GM10248 (cell line): ENCODE results near the gene FAM114A1.

Experiments
- CTCF ChIA-PET: fragments of 300-600 bp; sonication (Branson Sonifier 250); formaldehyde crosslinking; extraction: SDS; loops from one replicate; lab custom pipeline; 2021; ENCODE audit warnings: antibody characterized with exemption; lab: Yijun Ruan, JAX
- POLR2A ChIA-PET: fragments of 350-650 bp; sonication (Branson Sonifier 250); formaldehyde crosslinking; extraction: SDS; loops from one replicate; lab custom pipeline; 2020; ENCODE audit warnings: antibody characterized with exemption; lab: Yijun Ruan, JAX
- DNase-seq: peaks from one replicate; pipeline ENCODE4 v3.0.0; 2012; ENCODE audit errors: extremely low spot score
- CTCF ChIP-seq: IDR thresholded peaks from 2 replicates; pipeline ENCODE4 v1.5.1; 2012; ENCODE audit warnings: mild to moderate bottlenecking, low read depth; ENCODE audit errors: extremely low read depth, missing control alignments, control extremely low read depth

Gene FAM114A1

DNA sequence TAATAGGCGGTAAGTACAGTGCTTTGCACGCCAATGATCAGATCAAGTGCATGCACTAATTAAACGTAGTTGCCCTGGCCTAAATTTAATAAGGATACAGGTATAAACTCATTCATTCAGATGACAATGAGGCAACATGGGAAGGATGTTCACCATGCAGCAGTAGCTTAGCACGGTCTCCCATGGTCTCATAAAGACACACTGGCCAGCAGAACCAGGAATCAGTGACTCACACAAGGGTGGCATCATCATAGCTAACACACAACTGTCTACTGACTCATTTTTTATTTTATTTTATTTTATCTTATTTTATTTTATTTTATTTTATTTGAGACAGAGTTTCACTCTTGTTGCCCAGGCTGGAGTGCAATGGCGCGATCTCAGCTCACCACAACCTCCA lies 121.9 kb downstream of the FAM114A1 start:
- CTCF ChIA-PET: interaction anchor here (1.7 kb wide), 1 partner anchor 10 kb away, joined by 6 read pairs; no protein-coding TSS in a partner anchor
- DNase-seq: no peak
- TF ChIP-seq CTCF: no peak
- POLR2A ChIA-PET: no interaction called here

- CTCF ChIA-PET: interaction anchor here (1.7 kb wide), 1 partner anchor 11 kb away, joined by 6 read pairs; no protein-coding TSS in a partner anchor
- no peak for TF ChIP-seq CTCF
- no peak for DNase-seq
- POLR2A ChIA-PET: no interaction called here
These were observed 122.6 kb downstream of the FAM114A1 start for GRCh38 chr4:38990241-38990640.

DNA sequence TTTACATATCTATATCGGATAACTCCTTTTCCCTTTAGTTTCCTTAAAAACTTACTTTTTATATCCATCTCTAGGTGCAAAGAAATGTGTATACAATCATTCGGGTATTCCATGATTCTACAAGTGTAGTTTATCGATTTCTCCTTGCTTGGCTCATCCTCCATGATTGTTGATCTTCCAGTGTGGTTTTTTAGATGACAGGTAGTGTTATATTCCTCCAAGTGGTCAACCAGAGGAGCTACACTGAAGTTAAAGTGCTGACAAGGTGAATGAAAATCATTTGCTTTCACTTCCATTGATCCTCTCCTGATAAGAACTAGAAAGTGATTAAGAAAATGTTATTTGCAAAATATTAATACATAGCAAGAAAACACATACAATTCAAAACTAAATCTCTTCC lies 126.1 kb downstream of the FAM114A1 start:
- POLR2A ChIA-PET: no interaction called here
- CTCF ChIA-PET: interaction anchor here (1.0 to 1.6 kb wide), 2 partner anchors 15 to 35 kb away, joined by 3 read pairs; no protein-coding TSS in a partner anchor
- no peak for TF ChIP-seq CTCF
- DNase-seq: no peak

DNA sequence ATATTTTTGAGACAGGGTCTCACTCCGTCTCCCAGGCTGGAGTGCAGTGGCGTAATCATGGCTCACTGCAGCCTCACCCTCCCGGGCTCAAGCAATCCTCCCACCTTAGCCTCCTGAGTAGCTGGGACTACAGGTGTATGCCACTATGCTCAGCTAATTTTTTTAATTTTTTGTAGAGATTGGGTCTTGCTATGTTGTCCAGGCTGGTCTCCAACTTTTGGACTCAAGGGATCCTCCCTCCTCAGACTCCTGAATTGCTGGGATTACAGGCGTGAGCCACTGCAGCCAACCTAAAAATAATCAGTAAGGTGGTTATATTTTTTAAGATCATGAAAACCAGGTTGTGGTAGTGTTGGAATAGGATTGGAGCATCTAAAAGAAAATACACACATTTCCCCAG lies 126.5 kb downstream of the FAM114A1 start:
- CTCF ChIA-PET: interaction anchor here (1.0 to 1.6 kb wide), 2 partner anchors 16 to 35 kb away, joined by 3 read pairs; no protein-coding TSS in a partner anchor
- TF ChIP-seq CTCF: no peak
- POLR2A ChIA-PET: no interaction called here

More for the DNA sequence above, 126.5 kb downstream of the FAM114A1 start:
- no peak for DNase-seq
